ENCODE measurements around the gene CPNE7.

CPNE7 gene

DNA sequence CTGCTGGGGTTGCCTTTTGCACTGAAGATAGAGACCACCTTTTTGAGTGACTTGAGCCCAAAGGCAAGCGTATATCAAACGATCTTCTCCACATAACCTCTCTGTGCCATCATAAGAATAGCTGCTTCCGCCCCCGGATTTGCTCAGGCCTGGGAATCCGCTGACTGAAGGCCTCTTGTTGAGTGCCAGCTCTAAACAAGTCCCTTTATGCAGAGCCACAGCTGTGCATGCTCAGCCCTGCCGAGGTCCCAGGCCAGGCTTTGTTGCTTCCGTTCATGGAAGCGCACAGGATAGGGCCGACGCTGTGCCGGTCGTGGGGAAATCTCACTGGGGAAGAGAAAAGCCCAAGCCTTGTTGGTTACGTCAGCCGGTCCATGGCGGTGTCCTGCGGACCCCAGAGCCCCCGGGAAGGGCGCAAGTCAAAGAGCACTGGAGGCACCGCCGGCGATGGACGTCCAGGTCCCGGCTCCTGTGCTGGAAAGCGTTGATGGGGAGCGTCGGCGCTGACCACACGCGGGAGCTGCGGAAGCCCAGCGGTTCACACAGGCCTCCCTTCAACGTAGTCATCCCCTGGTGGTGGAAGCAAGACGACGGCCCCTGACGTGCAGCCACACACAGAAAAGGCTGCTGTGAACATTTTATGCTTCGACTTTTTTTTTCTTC is 38.5 kb upstream of the CPNE7 start:
- H3K9ac ChIP-seq (ENCODE audit: low read length) = no peak overlapping the region
- no peak overlapping the region for H2AFZ ChIP-seq (ENCODE audit: low read depth, low read length)

DNA sequence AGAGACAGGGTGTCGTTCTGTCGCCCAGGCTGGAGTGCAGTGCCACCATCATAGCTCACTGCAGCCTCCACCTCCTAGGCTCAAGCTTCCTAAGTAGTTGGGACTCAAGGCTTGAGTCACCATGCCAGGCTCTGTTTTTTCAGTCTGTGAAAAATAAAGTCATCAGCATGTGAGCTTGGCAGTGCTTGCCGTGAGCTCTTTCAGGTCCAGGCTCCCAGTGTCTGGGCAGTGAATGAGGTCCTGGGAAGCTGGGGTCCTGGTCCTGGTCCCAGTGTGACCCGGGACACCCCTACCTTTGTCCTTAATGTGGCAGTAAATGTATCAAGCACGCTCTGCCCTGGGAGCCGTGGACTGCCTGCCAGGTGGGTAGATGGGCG is 38.0 kb upstream of the CPNE7 start:
- no peak overlapping the region for H3K9ac ChIP-seq (ENCODE audit: low read length)
- TF ChIP-seq, protein P1, sequence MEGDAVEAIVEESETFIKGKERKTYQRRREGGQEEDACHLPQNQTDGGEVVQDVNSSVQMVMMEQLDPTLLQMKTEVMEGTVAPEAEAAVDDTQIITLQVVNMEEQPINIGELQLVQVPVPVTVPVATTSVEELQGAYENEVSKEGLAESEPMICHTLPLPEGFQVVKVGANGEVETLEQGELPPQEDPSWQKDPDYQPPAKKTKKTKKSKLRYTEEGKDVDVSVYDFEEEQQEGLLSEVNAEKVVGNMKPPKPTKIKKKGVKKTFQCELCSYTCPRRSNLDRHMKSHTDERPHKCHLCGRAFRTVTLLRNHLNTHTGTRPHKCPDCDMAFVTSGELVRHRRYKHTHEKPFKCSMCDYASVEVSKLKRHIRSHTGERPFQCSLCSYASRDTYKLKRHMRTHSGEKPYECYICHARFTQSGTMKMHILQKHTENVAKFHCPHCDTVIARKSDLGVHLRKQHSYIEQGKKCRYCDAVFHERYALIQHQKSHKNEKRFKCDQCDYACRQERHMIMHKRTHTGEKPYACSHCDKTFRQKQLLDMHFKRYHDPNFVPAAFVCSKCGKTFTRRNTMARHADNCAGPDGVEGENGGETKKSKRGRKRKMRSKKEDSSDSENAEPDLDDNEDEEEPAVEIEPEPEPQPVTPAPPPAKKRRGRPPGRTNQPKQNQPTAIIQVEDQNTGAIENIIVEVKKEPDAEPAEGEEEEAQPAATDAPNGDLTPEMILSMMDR (IDR thresholded peaks at IDR 0.05; ENCODE audit: low read depth, low read length) = no peak
- TF ChIP-seq EZH2phosphoT487 (IDR thresholded peaks at IDR 0.05; ENCODE audit: low read depth) = no peak
- H3K9me3 ChIP-seq (ENCODE audit: insufficient read depth, low read length) = no peaks in the 10 kb centered on the region
- H3K4me1 ChIP-seq (ENCODE audit: low read length) = no peaks in the 10 kb centered on the region
- no peak overlapping the region for H3K4me3 ChIP-seq (ENCODE audit: low read length)
- no peaks in the 10 kb centered on the region; the same call in 1 of the 2 replicates for H4K20me1 ChIP-seq (ENCODE audit: insufficient read depth, low read length)
- no peak overlapping the region for H3K4me2 ChIP-seq (ENCODE audit: low read length)
- H2AFZ ChIP-seq (ENCODE audit: low read depth, low read length) = no peak overlapping the region
- H3K27ac ChIP-seq (ENCODE audit: low read length) = no peak overlapping the region
- H3K79me2 ChIP-seq (ENCODE audit: low read length) = no peaks in the 10 kb centered on the region
- H3K27me3 ChIP-seq (ENCODE audit: low read depth, low read length) = no peaks in the 10 kb centered on the region
- H3K36me3 ChIP-seq (replicated peaks; ENCODE audit: low read depth, low read length) = peaks cover 29% of the 10 kb centered on the region

More for the DNA sequence above, 38.5 kb upstream of the CPNE7 start:
- no peaks in the 10 kb centered on the region for H3K4me1 ChIP-seq (ENCODE audit: low read length)
- H3K9me3 ChIP-seq (ENCODE audit: insufficient read depth, low read length) = no peaks in the 10 kb centered on the region
- H4K20me1 ChIP-seq (ENCODE audit: insufficient read depth, low read length) = no peaks in the 10 kb centered on the region; the same call in 1 of the 2 replicates
- H3K36me3 ChIP-seq (replicated peaks; ENCODE audit: low read depth, low read length) = peaks cover 34% of the 10 kb centered on the region
- H3K27me3 ChIP-seq (ENCODE audit: low read depth, low read length) = no peaks in the 10 kb centered on the region
- TF ChIP-seq, protein P1 (IDR thresholded peaks at IDR 0.05; ENCODE audit: low read depth, low read length) = no peak
- no peak for TF ChIP-seq EZH2phosphoT487 (IDR thresholded peaks at IDR 0.05; ENCODE audit: low read depth)
- H3K79me2 ChIP-seq (ENCODE audit: low read length) = no peaks in the 10 kb centered on the region
- no peak overlapping the region for H3K4me2 ChIP-seq (ENCODE audit: low read length)
- H3K4me3 ChIP-seq (ENCODE audit: low read length) = no peak overlapping the region
- H3K27ac ChIP-seq (ENCODE audit: low read length) = no peak overlapping the region

DNA sequence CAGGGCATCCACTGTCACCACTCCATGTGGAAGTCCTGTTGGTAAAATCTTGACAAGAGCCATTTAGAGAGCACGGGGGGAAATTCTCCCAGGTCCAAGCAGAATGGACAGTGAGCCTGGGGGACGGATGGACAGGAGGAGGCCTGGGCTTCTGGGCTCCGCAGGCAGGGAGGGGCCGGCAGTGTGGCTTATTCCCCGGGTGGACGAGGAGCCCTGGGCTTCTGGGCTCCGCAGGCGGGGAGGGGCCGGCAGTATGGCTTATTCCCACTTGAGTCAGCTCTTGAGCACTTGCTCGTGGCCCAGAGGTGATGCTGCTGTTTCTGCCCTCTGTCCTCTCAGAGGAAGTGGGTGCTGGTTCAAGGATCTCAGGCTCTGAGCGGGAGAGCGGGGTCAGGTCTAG is 37.3 kb upstream of the CPNE7 start:
- Histone ChIP-seq H4K20me1 (ENCODE audit: insufficient read depth, low read length) (no peaks in the 10 kb centered on the region; the same call in 1 of the 2 replicates), H3K27ac (ENCODE audit: low read length) (no peak overlapping the region), H2AFZ (ENCODE audit: low read depth, low read length) (no peak overlapping the region), H3K9me3 (ENCODE audit: insufficient read depth, low read length) (no peaks in the 10 kb centered on the region), H3K4me1 (ENCODE audit: low read length) (no peaks in the 10 kb centered on the region), H3K36me3 (replicated peaks; ENCODE audit: low read depth, low read length) (peaks cover 29% of the 10 kb centered on the region), H3K27me3 (ENCODE audit: low read depth, low read length) (no peaks in the 10 kb centered on the region), H3K4me2 (ENCODE audit: low read length) (no peak overlapping the region), H3K79me2 (ENCODE audit: low read length) (no peaks in the 10 kb centered on the region), H3K4me3 (ENCODE audit: low read length) (no peak overlapping the region), H3K9ac (ENCODE audit: low read length) (no peak overlapping the region)
- TF ChIP-seq, protein P1 (IDR thresholded peaks at IDR 0.05; ENCODE audit: low read depth, low read length) = no peak
- no peak for TF ChIP-seq EZH2phosphoT487 (IDR thresholded peaks at IDR 0.05; ENCODE audit: low read depth)

DNA sequence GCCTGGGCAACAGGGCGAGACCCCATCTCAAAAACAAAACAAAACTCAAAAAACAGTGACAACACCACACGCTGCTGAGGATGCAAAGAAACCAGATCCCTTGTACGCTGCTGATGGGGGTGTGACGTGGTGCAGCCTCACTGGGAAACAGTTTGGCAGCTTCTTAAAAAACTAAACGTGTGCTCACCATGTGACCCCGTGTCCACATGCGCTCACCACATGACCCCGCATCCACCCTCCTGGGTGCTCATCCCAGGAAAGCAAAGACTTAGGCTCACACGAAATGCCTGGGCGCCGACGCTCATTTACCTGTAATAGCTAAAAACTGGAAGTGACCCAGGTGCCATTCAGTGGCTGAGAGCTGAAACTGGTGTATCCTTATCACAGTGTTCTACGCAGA is 35.0 kb upstream of the CPNE7 start:
- Histone ChIP-seq H3K4me3 (ENCODE audit: low read length) (no peak overlapping the region), H3K36me3 (replicated peaks; ENCODE audit: low read depth, low read length) (peaks cover 14% of the 10 kb centered on the region), H4K20me1 (ENCODE audit: insufficient read depth, low read length) (no peaks in the 10 kb centered on the region; the same call in 1 of the 2 replicates), H3K27me3 (ENCODE audit: low read depth, low read length) (no peaks in the 10 kb centered on the region), H3K4me2 (ENCODE audit: low read length) (no peak overlapping the region), H3K27ac (ENCODE audit: low read length) (no peak overlapping the region), H3K79me2 (ENCODE audit: low read length) (no peaks in the 10 kb centered on the region), H2AFZ (ENCODE audit: low read depth, low read length) (no peak overlapping the region), H3K9ac (ENCODE audit: low read length) (no peak overlapping the region), H3K9me3 (ENCODE audit: insufficient read depth, low read length) (no peaks in the 10 kb centered on the region), H3K4me1 (ENCODE audit: low read length) (no peaks in the 10 kb centered on the region)
- TF ChIP-seq, protein P1 (IDR thresholded peaks at IDR 0.05; ENCODE audit: low read depth, low read length) = no peak
- TF ChIP-seq EZH2phosphoT487 (IDR thresholded peaks at IDR 0.05; ENCODE audit: low read depth) = no peak
